Right atrium auricular region (tissue), 2 donors: ENCODE measurements around the gene TPD52L2. TPM values are rescaled to one million over a fixed set of nuclear protein-coding genes. Genes with fewer than 3 reads are reported as not detected.

ENCODE experiments used
- DNase-seq: peaks from one replicate; pipeline ENCODE4 v3.0.0-alpha.2; 2019; ENCODE audit warnings: low spot score
- H3K27ac ChIP-seq, 2 donors: fragments of 200-600 bp; sonication (generic); 1 replicate in 1 of 2; 2 replicates in 1 of 2; pipeline ENCODE4 v1.5.1; 2016 to 2019
- H3K27me3 ChIP-seq, 2 donors: fragments of 200-600 bp; sonication (generic); one replicate each; pipeline versions ENCODE4 v1.5.1 to v1.6.0; 2017 to 2019
- H3K36me3 ChIP-seq: fragments of 200-600 bp; sonication (generic); one replicate; pipeline ENCODE4 v1.5.1; 2016
- H3K4me1 ChIP-seq, 2 donors: fragments of 200-600 bp; sonication (generic); one replicate each; pipeline versions ENCODE4 v1.5.1 to v1.6.0; 2017 to 2019
- H3K4me3 ChIP-seq, 2 donors: fragments of 200-600 bp; sonication (generic); 1 replicate in 1 of 2; 2 replicates in 1 of 2; pipeline ENCODE4 v1.5.1; 2017 to 2019; ENCODE audit warnings: mild to moderate bottlenecking in 1 of 2, moderate library complexity in 1 of 2
- H3K9me3 ChIP-seq, 2 donors: fragments of 200-600 bp; sonication (generic); one replicate each; pipeline ENCODE4 v1.5.1; 2019
- microRNA counts, 2 donors: library from miRNA; unstranded; fragments of <30 nt; microRNA quantifications; one replicate each; lab custom pipeline; 2016 to 2017
- microRNA-seq, 2 donors: library from miRNA; unstranded; fragments of <30 nt; microRNA quantifications; one replicate each; pipeline ENCODE4, GENCODE V29; 2016 to 2017; ENCODE audit warnings: borderline number of aligned reads in 2 of 2, borderline replicate concordance in 1 of 2
- total RNA-seq, 2 donors: library from RNA; depleted of rRNA; stranded (reverse); fragments of >200 nt; gene quantifications; one replicate each; pipeline ENCODE4 v1.1.0, GENCODE V29; 2016
- TF ChIP-seq, protein P1 (sequence below), 2 donors: fragments of 200-600 bp; sonication (generic); IDR thresholded peaks; one replicate each; pipeline ENCODE4 v1.5.1; 2019; ENCODE audit warnings: antibody characterized with exemption in 2 of 2

TPD52L2 gene
- total RNA-seq, 2 donors from 2014 or later, result 80.6 to 84.0 TPM

DNA sequence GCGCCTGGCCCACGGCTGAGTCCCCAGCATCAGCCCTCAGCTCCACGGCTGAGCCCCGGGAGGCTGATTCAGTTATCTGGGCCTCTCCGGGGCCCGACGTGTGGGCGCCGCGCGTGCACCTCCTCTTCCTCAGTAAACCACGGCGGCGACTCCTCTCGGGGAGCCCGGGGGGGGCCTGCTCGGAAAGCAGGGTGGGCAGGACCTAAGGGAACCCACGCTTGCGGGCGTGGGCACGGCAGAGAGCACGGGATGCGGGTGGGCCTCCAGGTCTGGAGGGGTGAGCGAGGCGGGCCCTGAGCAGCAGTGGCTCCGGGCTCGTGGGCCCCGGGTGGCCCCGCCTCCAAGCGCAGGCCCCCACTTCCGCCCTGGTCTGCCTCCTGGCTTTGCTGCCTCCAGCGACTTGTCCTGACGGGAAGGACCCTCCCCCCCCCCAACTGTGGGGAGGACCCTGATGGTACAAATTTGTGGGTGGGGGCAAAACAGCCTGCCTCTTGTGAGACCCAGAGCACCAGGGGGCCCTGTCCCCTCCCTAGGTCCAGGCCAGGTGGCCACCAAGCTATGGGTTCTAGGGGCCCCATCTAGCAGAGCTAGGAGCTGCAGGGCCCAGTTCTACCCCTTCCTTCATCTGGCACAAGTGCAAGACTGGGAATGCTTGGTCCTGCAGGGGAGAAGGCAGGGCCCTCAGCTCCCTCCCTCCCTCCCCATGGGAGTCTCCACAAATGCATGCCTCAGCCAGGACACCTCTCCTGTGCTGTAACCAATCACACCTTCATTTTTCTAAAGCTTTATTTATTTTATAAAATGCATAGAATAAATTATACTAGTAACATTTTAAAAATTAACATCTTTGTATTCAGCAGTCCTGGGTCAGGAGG lies 74.2 kb downstream of the TPD52L2 start:
- TF ChIP-seq, protein P1, sequence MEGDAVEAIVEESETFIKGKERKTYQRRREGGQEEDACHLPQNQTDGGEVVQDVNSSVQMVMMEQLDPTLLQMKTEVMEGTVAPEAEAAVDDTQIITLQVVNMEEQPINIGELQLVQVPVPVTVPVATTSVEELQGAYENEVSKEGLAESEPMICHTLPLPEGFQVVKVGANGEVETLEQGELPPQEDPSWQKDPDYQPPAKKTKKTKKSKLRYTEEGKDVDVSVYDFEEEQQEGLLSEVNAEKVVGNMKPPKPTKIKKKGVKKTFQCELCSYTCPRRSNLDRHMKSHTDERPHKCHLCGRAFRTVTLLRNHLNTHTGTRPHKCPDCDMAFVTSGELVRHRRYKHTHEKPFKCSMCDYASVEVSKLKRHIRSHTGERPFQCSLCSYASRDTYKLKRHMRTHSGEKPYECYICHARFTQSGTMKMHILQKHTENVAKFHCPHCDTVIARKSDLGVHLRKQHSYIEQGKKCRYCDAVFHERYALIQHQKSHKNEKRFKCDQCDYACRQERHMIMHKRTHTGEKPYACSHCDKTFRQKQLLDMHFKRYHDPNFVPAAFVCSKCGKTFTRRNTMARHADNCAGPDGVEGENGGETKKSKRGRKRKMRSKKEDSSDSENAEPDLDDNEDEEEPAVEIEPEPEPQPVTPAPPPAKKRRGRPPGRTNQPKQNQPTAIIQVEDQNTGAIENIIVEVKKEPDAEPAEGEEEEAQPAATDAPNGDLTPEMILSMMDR (IDR thresholded peaks at IDR 0.05), result no peak
- DNase-seq, result no peak
- Histone ChIP-seq H3K9me3 (no peaks in the 10 kb centered on the region), H3K27me3 (no peaks in the 10 kb centered on the region), H3K36me3 (peaks cover 75% of the 10 kb centered on the region), H3K4me3 (no peak overlapping the region), H3K27ac (no peak overlapping the region), H3K4me1 (peaks cover 0 to 16% of the 10 kb centered on the region in 2 donors)

- TF ChIP-seq, protein P1 (IDR thresholded peaks at IDR 0.05), result no peak
- DNase-seq, result no peak
- Histone ChIP-seq H3K36me3 (peaks cover 78% of the 10 kb centered on the region), H3K9me3 (no peaks in the 10 kb centered on the region), H3K27ac (no peak overlapping the region), H3K4me1 (peaks cover 0 to 21% of the 10 kb centered on the region in 2 donors), H3K4me3 (no peak overlapping the region), H3K27me3 (no peaks in the 10 kb centered on the region)
These were observed 75.0 kb downstream of the TPD52L2 start for GRCh38 chr20:63940071-63940471.

DNA sequence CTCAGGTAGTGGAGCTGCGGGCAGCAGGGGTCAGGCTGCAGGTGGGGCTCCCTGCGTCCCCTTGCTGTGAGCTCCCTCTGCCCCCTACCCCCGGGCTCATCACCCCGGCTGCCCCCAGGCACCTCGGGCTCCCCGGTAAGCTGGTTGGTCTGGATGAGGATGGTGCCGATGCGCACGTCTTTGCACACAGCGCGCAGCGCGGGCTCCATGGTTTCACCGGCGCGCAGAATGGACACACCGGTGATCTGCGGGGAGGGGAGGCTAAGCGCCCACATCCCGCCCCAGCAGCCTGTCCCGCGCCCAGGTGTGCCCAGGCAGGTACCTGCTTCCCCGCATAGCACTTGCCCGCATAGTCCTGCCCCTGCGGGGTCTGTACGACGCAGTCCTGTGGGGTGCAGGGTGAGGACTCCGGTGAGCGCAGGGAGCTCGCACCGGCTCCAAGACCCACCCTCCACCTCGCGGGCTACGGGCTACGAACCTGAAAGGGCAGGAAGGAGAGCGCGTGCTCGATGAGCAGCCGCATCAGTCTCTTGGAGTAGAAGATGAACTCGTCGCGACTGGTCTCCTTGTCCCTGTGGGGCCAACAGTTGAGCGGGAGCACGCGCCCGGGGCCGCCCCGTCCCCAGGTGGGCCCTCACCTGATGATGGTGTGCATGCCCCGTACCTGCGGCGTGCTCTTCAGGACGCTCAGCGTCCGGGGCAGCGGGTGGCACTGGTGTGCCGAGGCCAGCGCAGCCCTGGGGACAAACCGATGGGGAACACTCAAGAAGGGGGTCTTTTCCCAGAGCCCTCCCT lies 75.6 kb downstream of the TPD52L2 start:
- DNase-seq, result no peak
- peaks cover 0 to 27% of the 10 kb centered on the region in 2 donors for H3K4me1 ChIP-seq
- TF ChIP-seq, protein P1 (IDR thresholded peaks at IDR 0.05), result no peak
- no peaks in the 10 kb centered on the region for H3K9me3 ChIP-seq
- peaks cover 78% of the 10 kb centered on the region for H3K36me3 ChIP-seq
- H3K4me3 ChIP-seq, result no peak overlapping the region
- H3K27ac ChIP-seq, result no peak overlapping the region
- no peaks in the 10 kb centered on the region for H3K27me3 ChIP-seq

MicroRNAs encoded within 50 kb of the gene (microRNA counts, 767-probe panel; counts per million panel counts)
- microRNA hsa-miR-1914-5p (lab: Ali Mortazavi, UCI), result 0 to 31.0 counts per million in 2 donors
- 0 to 31.0 counts per million in 2 donors for microRNA hsa-miR-941 (lab: Ali Mortazavi, UCI)

Small RNA genes lying within 50 kb of the gene (microRNA-seq; reads per million reads assigned to microRNA genes)
- 0 reads per million in 2 donors for gene MIR1914
- gene MIR941-1, result 0 reads per million in 2 donors
- 0 reads per million in 2 donors for gene MIR941-2
- 0 reads per million in 2 donors for gene MIR941-3
- 0 reads per million in 2 donors for gene MIR941-4
- 0 reads per million in 2 donors for gene MIR941-5

Other genes starting within 250 kb of the TPD52L2 start
- gene GMEB2, start 238.2 kb upstream of the TPD52L2 start, total RNA-seq, result 1 to 10 TPM; 5.8 to 9.4 TPM
- gene STMN3, start 211.8 kb upstream of the TPD52L2 start, total RNA-seq, result 10 to 100 TPM in 1 of 2 donors, 1 to 10 TPM in 1; 5.7 to 10.1 TPM
- gene RTEL1, start 207.0 kb upstream of the TPD52L2 start, total RNA-seq, result 1 to 10 TPM; 4.8 to 9.2 TPM
- gene TNFRSF6B, start 168.6 kb upstream of the TPD52L2 start, total RNA-seq, result 1 to 10 TPM; 1.2 to 3.8 TPM
- gene ARFRP1, start 157.3 kb upstream of the TPD52L2 start, total RNA-seq, result 10 to 100 TPM; 33.5 to 39.4 TPM
- gene ZGPAT, start 157.2 kb upstream of the TPD52L2 start, total RNA-seq, result 10 to 100 TPM; 11.9 to 15.1 TPM
- gene LIME1, start 128.6 kb upstream of the TPD52L2 start, total RNA-seq, result 1 to 10 TPM; 2.4 to 2.5 TPM
- 10 to 100 TPM; 30.1 to 30.7 TPM for gene SLC2A4RG, start 125.5 kb upstream of the TPD52L2 start, total RNA-seq
- 10 to 100 TPM; 12.2 to 17.8 TPM for gene ZBTB46, start 34.0 kb upstream of the TPD52L2 start, total RNA-seq
- not detected for gene ABHD16B, start 3.8 kb upstream of the TPD52L2 start, total RNA-seq
- 10 to 100 TPM; 41.2 to 43.8 TPM for gene DNAJC5, start 29.9 kb downstream of the TPD52L2 start, total RNA-seq
- 10 to 100 TPM; 25.9 to 27.6 TPM for gene UCKL1, start 91.1 kb downstream of the TPD52L2 start, total RNA-seq
- 1 to 10 TPM; 7.0 to 8.3 TPM for gene ZNF512B, start 104.7 kb downstream of the TPD52L2 start, total RNA-seq
- gene SAMD10, start 114.4 kb downstream of the TPD52L2 start, total RNA-seq, result 1 to 10 TPM; 3.1 to 3.7 TPM
- gene PRPF6, start 115.9 kb downstream of the TPD52L2 start, total RNA-seq, result 10 to 100 TPM; 32.9 to 43.6 TPM
- gene C20orf204, start 170.9 kb downstream of the TPD52L2 start, total RNA-seq, result under 1 TPM; 0.07 to 0.35 TPM
- 10 to 100 TPM; 15.1 to 17.2 TPM for gene SOX18, start 184.4 kb downstream of the TPD52L2 start, total RNA-seq
- 10 to 100 TPM; 17.8 to 25.5 TPM for gene TCEA2, start 197.9 kb downstream of the TPD52L2 start, total RNA-seq
- 10 to 100 TPM in 1 of 2 donors, 1 to 10 TPM in 1; 7.8 to 14.1 TPM for gene RGS19, start 214.2 kb downstream of the TPD52L2 start, total RNA-seq
- gene OPRL1, start 214.8 kb downstream of the TPD52L2 start, total RNA-seq, result 1 to 10 TPM in 1 of 2 donors, under 1 TPM in 1; 0.75 to 1.4 TPM
- not detected for gene LKAAEAR1, start 219.1 kb downstream of the TPD52L2 start, total RNA-seq
- gene NPBWR2, start 242.3 kb downstream of the TPD52L2 start, total RNA-seq, result not detected